ENCODE measurements around the gene D2HGDH. TPM values are rescaled to one million over a fixed set of nuclear protein-coding genes. Genes with fewer than 3 reads are reported as not detected.

The D2HGDH gene
- total and polyA plus RNA-seq, 2 of the 13 experiments (the other 11 are each of a cell fraction or from before 2014, with no cell fraction given) = 19.2 to 20.3 TPM

DNA sequence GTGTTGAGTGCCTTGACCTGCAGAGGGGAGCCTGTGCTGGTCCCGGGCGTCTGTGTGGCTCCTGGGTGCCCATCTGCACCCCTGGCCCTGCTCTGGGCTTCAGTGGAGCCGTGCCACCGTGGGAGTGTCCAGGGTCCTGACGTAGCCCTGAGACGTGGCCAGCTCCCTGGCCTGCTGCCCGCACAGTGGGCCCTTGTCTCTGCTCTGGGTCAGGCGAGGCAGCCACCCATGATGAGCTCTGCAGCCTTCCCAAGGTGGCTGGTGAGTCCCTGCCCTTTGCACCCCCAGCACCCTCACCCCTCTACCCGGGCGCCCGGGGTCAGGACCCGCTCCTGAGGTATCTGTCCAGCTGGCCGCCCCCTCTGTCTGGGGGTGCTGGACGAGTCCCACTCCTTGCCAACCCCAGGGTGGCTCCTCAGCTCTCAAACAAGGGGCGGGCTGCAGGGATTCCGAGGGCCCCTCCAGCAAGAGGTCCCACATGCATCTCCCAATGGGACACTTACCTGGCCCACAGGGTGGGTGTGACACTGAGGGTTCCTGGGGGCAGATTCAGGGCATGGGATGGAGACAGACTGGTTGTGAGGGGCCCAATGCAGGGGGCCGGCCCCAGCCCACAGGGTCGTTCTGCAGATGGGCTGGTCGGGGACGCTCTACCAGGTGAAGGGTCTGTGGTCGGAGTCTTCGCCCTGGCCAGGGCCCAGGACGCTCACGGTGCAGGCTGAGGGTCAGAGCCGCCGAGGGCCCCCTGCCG lies 76.9 kb downstream of the D2HGDH start (continued):
- TF ChIP-seq, protein P1, sequence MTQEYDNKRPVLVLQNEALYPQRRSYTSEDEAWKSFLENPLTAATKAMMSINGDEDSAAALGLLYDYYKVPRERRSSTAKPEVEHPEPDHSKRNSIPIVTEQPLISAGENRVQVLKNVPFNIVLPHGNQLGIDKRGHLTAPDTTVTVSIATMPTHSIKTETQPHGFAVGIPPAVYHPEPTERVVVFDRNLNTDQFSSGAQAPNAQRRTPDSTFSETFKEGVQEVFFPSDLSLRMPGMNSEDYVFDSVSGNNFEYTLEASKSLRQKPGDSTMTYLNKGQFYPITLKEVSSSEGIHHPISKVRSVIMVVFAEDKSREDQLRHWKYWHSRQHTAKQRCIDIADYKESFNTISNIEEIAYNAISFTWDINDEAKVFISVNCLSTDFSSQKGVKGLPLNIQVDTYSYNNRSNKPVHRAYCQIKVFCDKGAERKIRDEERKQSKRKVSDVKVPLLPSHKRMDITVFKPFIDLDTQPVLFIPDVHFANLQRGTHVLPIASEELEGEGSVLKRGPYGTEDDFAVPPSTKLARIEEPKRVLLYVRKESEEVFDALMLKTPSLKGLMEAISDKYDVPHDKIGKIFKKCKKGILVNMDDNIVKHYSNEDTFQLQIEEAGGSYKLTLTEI (CRISPR knock-in tag; conservative IDR thresholded peaks at IDR 0.05) = no peak
- TF ChIP-seq, protein P2, sequence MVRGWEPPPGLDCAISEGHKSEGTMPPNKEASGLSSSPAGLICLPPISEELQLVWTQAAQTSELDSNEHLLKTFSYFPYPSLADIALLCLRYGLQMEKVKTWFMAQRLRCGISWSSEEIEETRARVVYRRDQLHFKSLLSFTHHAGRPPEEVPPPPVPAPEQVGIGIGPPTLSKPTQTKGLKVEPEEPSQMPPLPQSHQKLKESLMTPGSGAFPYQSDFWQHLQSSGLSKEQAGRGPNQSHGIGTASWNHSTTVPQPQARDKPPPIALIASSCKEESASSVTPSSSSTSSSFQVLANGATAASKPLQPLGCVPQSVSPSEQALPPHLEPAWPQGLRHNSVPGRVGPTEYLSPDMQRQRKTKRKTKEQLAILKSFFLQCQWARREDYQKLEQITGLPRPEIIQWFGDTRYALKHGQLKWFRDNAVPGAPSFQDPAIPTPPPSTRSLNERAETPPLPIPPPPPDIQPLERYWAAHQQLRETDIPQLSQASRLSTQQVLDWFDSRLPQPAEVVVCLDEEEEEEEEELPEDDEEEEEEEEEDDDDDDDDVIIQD (CRISPR knock-in tag; IDR thresholded peaks at IDR 0.05; ENCODE audit: low read depth) = no peak
- peak; percentile 10; the same call in 1 of the 2 replicates for TF ChIP-seq AKAP8 (CRISPR knock-in tag; IDR thresholded peaks at IDR 0.05)
- TF ChIP-seq HNRNPK (IDR thresholded peaks at IDR 0.05; ENCODE audit: low read depth, low read length, poor library complexity, severe bottlenecking) = no peak
- TF ChIP-seq ZNF12 (CRISPR knock-in tag; IDR thresholded peaks at IDR 0.05) = no peak
- no peak for TF ChIP-seq TAF15 (IDR thresholded peaks at IDR 0.05; ENCODE audit: low read depth, low read length, poor library complexity, severe bottlenecking)
- TF ChIP-seq ZFX (CRISPR knock-in tag; IDR thresholded peaks at IDR 0.05; ENCODE audit: low read depth) = no peak
- no peak for TF ChIP-seq NCOA5 (CRISPR knock-in tag; IDR thresholded peaks at IDR 0.05)
- no peak for TF ChIP-seq NBN (conservative IDR thresholded peaks at IDR 0.05)
- no peak for TF ChIP-seq NFATC3 (CRISPR knock-in tag; IDR thresholded peaks at IDR 0.05)
- peak; percentile 50 for TF ChIP-seq RBFOX2 (IDR thresholded peaks at IDR 0.05; ENCODE audit: low read depth, low read length)
- TF ChIP-seq ZNF101 (CRISPR knock-in tag; IDR thresholded peaks at IDR 0.05; ENCODE audit: borderline replicate concordance, low read depth) = no peak
- TF ChIP-seq POLR2AphosphoS5 (IDR thresholded peaks at IDR 0.05; ENCODE audit: low read depth, low read length) = peak; percentile 15; the same call in 1 of the 2 replicates
- no peak for TF ChIP-seq IKZF1 (IDR thresholded peaks at IDR 0.05)
- no peak for TF ChIP-seq ZNF562 (CRISPR knock-in tag; IDR thresholded peaks at IDR 0.05; ENCODE audit: borderline replicate concordance)
- TF ChIP-seq ZNF143 (CRISPR knock-in tag; IDR thresholded peaks at IDR 0.05) = no peak
- TF ChIP-seq, protein P3, sequence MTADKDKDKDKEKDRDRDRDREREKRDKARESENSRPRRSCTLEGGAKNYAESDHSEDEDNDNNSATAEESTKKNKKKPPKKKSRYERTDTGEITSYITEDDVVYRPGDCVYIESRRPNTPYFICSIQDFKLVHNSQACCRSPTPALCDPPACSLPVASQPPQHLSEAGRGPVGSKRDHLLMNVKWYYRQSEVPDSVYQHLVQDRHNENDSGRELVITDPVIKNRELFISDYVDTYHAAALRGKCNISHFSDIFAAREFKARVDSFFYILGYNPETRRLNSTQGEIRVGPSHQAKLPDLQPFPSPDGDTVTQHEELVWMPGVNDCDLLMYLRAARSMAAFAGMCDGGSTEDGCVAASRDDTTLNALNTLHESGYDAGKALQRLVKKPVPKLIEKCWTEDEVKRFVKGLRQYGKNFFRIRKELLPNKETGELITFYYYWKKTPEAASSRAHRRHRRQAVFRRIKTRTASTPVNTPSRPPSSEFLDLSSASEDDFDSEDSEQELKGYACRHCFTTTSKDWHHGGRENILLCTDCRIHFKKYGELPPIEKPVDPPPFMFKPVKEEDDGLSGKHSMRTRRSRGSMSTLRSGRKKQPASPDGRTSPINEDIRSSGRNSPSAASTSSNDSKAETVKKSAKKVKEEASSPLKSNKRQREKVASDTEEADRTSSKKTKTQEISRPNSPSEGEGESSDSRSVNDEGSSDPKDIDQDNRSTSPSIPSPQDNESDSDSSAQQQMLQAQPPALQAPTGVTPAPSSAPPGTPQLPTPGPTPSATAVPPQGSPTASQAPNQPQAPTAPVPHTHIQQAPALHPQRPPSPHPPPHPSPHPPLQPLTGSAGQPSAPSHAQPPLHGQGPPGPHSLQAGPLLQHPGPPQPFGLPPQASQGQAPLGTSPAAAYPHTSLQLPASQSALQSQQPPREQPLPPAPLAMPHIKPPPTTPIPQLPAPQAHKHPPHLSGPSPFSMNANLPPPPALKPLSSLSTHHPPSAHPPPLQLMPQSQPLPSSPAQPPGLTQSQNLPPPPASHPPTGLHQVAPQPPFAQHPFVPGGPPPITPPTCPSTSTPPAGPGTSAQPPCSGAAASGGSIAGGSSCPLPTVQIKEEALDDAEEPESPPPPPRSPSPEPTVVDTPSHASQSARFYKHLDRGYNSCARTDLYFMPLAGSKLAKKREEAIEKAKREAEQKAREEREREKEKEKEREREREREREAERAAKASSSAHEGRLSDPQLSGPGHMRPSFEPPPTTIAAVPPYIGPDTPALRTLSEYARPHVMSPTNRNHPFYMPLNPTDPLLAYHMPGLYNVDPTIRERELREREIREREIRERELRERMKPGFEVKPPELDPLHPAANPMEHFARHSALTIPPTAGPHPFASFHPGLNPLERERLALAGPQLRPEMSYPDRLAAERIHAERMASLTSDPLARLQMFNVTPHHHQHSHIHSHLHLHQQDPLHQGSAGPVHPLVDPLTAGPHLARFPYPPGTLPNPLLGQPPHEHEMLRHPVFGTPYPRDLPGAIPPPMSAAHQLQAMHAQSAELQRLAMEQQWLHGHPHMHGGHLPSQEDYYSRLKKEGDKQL (CRISPR knock-in tag; IDR thresholded peaks at IDR 0.05; ENCODE audit: low read depth) = no peak
- TF ChIP-seq ZZZ3 (CRISPR knock-in tag; IDR thresholded peaks at IDR 0.05; ENCODE audit: borderline replicate concordance) = no peak
- TF ChIP-seq CREM (IDR thresholded peaks at IDR 0.05) = no peak
- TF ChIP-seq CREM (CRISPR knock-in tag; IDR thresholded peaks at IDR 0.05) = no peak
- TF ChIP-seq PHF21A (CRISPR knock-in tag; IDR thresholded peaks at IDR 0.05) = no peak
- TF ChIP-seq MTA1 (CRISPR knock-in tag; IDR thresholded peaks at IDR 0.05; ENCODE audit: borderline replicate concordance) = 0 out of 2 replicates have a peak, but pooled peaks have one; percentile 6

All from HepG2 (cell line).